Sigmoid colon (tissue), 4 donors: Measurements from ENCODE around the gene FSD1L.

Source experiments
- CTCF ChIP-seq, 4 experiments: fragments of 450-650 bp in 3 of 4; fragments of 200-600 bp in 1 of 4; IDR thresholded peaks; one replicate each; pipeline ENCODE4 v1.5.1; 2016 to 2019; ENCODE audit warnings: antibody characterized with exemption in 4 of 4, mild to moderate bottlenecking in 3 of 4, moderate library complexity in 2 of 4
- POLR2A ChIP-seq, 2 donors: fragments of 450-650 bp; IDR thresholded peaks; one replicate each; pipeline ENCODE4 v1.6.1; 2016; ENCODE audit warnings: antibody characterized with exemption in 2 of 2, mild to moderate bottlenecking in 2 of 2, moderate library complexity in 2 of 2
- POLR2AphosphoS5 ChIP-seq, 4 donors: sonication (generic); formaldehyde crosslinking; IDR thresholded peaks; one replicate each; pipeline ENCODE4 v1.6.1; 2017; ENCODE audit warnings: antibody characterized with exemption in 4 of 4

- TF ChIP-seq CTCF (IDR thresholded peaks at IDR 0.05) (no peak), POLR2A (IDR thresholded peaks at IDR 0.05) (no peak), POLR2AphosphoS5 (IDR thresholded peaks at IDR 0.05) (no peak)
These were observed 10.6 kb downstream of the FSD1L start for GRCh38 chr9:105458404-105458803.
